NCI-H510A treated with DMSO at 0.1 percent for 48 hours (cell line): Measurements from ENCODE around the gene TSPAN5.

ENCODE experiments used
- DNase-seq: peaks from one replicate; lab custom pipeline; 2025; lab: John Stamatoyannopoulos, UW

Gene TSPAN5

GRCh38 chr4:98448908-98449307 is 209.5 kb downstream of the TSPAN5 start:
- peak; percentile 33 for DNase-seq

- peak; percentile 84 for DNase-seq
Observed at GRCh38 chr4:98447648-98448047, 210.8 kb downstream of the TSPAN5 start.

- DNase-seq: no peak
Observed at GRCh38 chr4:98446499-98447375, 211.7 kb downstream of the TSPAN5 start.

GRCh38 chr4:98444371-98444770 is 214.0 kb downstream of the TSPAN5 start:
- no peak for DNase-seq

GRCh38 chr4:98434816-98435215 is 223.6 kb downstream of the TSPAN5 start:
- no peak for DNase-seq

- no peak for DNase-seq
Observed at GRCh38 chr4:98433691-98434090, 224.7 kb downstream of the TSPAN5 start.

GRCh38 chr4:98430708-98431403 is 227.6 kb downstream of the TSPAN5 start:
- DNase-seq: no peak

- no peak for DNase-seq
Observed at GRCh38 chr4:98423009-98423408, 235.4 kb downstream of the TSPAN5 start.

- DNase-seq: no peak
Observed at GRCh38 chr4:98421111-98421510, 237.3 kb downstream of the TSPAN5 start.
